Stimulated activated CD8-positive, alpha-beta memory T cell treated with anti-CD3 and anti-CD28 coated beads, Interleukin-2, amount 100 ng/mL, for 48 hours (primary cell): ENCODE measurements around the gene SPAG17.

Source experiments
- DNase-seq, 2 donors: peaks; one replicate each; pipeline ENCODE4 v3.0.0-alpha.2; 2020; ENCODE audit warnings: low read depth in 2 of 2

Gene SPAG17

DNA sequence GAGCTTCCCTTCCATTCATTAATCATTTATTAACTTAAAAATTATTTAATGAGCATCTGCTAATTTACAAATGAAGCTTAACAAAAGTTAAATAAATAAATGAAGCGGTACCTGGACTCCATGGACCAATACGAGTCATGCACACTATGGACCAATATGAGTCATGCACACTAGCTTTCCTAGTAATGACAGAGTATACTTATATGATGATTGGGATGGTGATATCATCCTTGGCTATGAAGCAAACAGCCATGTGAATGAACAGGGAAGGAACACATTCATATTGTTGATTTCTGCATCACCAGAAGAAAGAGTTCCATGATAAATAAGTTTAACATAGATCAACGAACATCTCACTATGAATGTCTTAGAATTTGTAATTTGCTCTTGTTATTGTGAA lies 109.9 kb downstream of the SPAG17 start:
- no peak for DNase-seq

GRCh38 chr1:118073648-118074435 lies 111.2 kb downstream of the SPAG17 start:
- DNase-seq = no peak

GRCh38 chr1:118049981-118050380 lies 135.0 kb downstream of the SPAG17 start:
- DNase-seq = no peak

DNA sequence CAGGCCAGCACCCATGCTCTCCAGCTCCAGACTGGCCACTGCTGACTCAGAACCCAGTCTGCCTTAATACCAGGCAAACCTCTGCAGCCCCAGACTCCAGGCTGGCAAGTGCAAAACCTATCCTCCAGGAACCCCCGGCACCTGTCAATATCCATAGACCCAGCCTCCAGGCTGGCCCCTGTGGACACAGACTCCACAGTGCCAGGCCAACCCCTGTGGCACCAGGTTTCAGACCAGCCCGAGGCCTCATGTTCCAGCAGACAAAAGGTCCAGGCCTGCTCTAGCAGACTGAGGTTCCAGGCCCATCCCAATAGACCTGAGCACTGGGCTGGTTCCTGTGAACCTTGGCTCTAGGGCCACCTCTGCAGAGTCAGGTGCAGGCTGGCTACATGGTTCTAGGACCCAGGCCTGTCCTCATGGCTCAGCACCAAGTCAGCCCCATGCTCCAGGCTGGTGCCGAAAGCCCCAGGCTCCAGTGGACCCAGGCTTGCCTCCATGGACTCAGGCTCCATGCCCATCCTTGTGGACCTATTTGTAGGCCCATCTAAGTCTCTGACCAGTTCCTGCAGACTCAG lies 137.3 kb downstream of the SPAG17 start:
- no peak for DNase-seq

DNA sequence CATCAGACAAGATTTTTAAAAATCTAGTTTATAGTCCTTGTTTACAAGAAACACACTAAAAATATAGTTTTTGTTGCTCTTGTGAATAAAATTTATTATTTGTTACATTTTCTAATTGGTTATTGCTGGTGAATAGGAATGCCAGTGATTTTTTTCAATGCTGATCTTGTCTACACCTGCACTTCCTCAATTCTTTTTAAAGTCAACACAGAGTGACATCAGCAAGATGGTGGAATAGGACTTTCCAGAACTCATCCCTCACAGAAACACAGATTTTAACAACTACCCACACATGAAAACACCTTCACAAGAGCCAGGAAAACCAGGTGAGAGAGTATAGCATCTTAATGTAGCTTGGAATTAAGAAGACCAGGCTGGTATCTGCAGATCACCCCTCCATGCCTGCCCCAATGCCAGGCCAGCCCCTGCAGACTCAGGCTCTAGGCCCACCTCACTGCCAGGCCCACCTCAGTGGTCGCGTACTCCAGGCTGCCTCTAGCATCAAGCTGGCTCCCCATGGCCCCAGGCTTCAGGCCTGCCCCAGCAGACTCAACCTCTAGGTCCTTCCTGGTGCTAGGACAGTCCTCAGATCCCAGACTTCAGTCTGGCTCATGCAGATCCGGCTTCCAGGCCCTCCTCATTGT lies 137.9 kb downstream of the SPAG17 start:
- DNase-seq = no peak

DNA sequence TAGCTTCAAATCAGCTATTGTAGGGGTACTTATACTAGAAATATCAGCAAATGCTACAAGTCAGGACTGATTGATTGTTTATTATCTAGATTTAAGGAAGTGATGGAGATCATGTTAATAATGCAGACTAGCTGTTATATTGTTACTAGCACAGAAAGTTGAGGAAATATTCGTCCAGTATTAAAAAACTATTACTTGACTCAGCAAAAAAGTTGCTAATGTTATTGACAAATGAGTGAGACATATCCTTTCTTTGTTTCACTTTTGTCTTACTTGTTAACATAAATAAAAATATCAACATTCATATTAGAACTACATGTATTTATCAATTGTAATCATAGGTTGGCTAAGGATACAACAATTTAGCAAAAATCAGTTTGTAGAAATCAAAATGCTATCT lies 141.4 kb downstream of the SPAG17 start:
- no peak for DNase-seq

DNA sequence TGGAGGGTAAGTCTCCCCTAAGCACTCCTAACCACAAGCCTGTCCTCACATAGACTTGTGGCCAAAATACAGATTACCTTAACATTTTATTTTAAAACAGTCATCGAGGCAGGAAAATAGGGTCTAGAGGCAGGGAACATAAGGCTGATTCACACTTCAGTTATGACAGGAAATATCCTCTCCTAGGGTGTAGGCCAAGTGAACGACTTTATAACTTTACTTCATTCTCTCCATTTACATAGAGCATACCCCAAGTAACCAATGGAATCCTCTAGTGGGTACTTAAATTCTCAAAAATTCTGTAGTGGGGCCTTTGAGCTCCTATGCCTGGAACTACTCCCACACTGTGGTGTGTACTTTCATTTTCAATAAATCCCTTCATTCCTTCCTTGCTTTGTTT lies 142.5 kb downstream of the SPAG17 start:
- no peak for DNase-seq

DNA sequence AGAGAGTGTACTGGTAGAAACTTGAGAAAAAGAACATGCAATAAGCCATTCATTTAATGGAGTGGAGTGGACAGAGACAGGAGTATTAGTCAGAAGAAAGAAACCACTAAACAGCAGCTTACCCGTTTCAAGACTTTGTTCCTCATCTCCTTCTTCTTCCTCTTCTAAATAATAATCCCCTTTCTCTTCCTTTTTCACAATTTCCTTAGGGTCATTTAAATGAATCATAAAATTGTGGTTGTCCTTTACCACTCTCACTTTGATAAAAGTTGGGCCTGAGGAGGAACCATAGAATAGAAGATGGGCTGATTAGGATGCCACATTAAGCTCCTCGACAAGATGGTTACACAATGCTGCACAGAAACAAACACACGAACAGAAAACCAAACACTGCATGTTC lies 145.9 kb downstream of the SPAG17 start:
- no peak for DNase-seq

DNA sequence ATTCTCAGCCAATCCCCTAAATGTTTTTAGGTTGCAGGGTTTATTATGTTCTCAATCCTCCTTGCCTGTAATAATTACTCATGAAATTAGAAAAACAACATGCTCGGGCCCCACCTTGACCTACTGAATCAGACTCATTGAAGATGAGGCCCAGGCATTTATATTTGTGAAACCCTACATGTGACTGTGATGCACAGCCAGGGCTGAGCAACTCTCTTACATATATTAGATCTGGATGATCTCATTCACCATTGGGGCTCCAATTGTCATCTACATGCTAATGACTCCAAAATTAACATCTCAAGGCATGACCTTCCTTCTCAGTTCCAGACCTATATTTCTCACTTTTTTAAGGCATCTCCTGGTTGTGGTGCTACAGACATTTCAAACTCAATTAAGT lies 152.1 kb downstream of the SPAG17 start:
- no peak for DNase-seq

DNA sequence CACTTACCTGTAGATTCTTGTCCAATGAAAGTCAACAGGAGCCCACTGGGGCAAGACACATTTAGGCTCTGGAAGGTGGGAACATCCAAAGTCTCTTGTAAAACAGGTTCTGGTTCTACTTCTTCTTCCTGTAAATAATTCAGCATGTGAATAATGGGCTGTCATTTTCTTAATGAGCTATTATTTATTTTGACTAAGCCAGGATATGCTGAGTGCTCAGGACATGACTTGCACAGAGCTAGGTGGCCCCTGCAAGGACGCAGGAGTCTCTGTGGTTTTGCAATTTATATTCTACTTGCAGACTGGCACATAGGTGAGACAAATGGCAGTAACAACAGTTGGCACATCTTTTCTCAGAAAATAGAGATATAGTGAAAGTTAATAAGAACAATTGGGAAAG lies 156.8 kb downstream of the SPAG17 start:
- DNase-seq = no peak

DNA sequence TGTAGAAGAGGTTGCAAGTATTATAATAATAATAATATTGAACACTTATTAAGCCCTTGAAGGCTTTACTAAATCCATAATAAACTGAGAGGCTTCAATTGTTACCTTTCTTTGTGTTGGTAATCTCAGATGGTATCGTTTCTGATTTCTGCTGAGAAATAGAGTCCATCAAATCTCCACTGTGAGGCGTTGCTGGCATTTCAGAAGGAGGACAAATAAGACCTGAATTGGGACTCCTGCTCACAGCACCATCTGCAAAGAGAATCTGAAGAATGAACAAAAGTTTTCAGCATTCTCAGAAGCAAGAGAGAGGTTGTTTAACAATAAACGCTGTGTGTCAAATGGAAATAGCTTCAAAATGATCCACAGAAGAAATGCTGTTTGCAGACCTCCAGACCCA lies 161.8 kb downstream of the SPAG17 start:
- DNase-seq = no peak

DNA sequence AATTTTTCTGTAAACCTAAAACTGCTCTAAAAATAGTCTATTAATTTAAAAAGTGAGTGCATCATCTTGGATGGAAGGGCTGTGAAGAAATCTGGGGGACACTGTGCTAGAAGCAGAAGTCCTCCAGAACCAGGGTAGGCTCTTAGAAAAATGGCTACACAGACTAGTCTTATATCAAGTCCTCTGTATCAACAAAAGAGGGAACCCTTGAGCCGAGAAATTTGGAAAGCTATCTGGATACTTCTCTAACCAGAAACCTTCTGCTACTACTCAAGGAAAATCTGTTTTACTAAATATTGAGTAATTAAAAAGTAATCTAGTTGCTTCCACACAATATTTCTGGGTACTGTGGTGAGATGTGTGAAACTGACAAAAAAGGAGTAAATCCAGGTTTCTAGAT lies 163.4 kb downstream of the SPAG17 start:
- DNase-seq = no peak

DNA sequence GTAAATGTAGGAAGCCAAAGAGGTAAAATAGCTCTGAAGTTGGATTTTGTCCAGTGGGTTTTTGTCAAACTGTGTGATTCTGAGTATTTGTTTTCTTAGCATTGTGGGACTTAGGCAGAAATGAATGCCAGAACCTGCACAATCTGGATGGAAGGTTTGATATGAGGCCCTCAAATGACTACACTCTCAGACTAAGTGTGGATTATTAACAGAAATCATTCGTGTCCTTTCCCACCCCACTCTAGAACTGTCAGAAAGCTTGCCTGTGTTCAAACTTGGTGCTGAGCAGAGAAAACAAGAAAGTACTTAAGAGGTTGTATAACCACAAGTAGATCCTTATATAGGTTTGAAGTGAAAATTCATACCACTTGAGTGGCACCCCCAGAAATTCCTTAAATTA lies 167.0 kb downstream of the SPAG17 start:
- no peak for DNase-seq

- no peak for DNase-seq
These were observed 171.1 kb downstream of the SPAG17 start for GRCh38 chr1:118013938-118014337.

DNA sequence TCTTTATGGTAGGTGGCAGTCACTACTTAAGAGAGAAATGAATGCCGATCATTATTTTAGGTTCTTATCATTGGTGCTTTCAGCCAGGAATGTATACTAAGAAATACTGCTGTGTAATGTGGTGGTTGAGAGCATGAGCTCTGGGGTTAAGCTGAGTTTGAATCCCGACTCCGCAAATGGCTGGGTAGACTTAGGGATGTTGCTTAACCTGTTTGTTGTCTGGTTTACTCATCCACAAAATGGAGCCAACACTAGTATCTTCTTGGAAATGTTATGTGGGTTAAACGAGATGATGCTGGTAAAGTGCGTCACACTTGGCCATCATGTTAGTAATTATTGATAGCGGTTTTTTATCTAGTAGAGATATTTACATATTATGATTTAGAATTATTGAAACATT lies 171.7 kb downstream of the SPAG17 start:
- DNase-seq = no peak

GRCh38 chr1:118012515-118013124 lies 172.4 kb downstream of the SPAG17 start:
- DNase-seq = no peak

GRCh38 chr1:118008011-118008410 lies 177.0 kb downstream of the SPAG17 start:
- no peak for DNase-seq

GRCh38 chr1:118007391-118007790 lies 177.6 kb downstream of the SPAG17 start:
- no peak for DNase-seq

GRCh38 chr1:118004312-118004711 lies 180.7 kb downstream of the SPAG17 start:
- no peak for DNase-seq

DNA sequence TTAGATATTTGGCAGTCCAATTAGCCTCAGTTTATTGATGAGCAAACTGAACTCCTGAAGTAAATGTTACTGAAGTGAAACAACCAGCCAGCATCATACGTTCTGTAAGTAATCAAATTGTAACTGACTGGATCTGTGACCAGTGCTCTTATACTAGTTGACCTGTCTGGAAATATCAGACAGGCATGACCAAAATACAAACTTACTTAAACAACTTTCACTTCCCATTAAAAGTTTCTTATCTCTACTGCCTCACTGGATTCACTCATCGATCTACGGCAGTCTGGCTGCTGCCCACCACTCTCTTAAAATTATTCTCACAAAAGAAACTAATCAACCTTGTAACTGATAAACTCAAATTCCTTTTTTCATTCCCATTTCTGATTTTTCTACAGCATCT lies 199.1 kb downstream of the SPAG17 start:
- no peak for DNase-seq

DNA sequence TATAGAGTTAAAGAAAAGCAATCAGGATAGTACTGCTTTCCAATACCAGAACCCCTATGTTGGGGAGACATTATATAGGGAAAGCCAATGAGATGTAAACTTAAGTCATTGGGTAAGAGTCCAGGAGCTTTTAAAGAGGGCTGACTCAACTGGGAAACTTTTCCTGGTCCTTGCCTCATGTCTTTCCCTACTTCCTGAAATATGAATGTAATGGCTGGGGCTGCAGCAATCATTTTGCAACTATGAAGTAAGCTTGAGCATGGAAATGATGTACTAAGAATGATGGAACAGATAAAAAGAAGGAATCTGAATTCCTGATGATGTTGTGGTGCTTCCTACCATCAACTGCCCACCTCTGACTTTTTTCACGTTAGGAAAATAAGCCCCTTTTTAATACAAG lies 199.8 kb downstream of the SPAG17 start:
- no peak for DNase-seq

DNA sequence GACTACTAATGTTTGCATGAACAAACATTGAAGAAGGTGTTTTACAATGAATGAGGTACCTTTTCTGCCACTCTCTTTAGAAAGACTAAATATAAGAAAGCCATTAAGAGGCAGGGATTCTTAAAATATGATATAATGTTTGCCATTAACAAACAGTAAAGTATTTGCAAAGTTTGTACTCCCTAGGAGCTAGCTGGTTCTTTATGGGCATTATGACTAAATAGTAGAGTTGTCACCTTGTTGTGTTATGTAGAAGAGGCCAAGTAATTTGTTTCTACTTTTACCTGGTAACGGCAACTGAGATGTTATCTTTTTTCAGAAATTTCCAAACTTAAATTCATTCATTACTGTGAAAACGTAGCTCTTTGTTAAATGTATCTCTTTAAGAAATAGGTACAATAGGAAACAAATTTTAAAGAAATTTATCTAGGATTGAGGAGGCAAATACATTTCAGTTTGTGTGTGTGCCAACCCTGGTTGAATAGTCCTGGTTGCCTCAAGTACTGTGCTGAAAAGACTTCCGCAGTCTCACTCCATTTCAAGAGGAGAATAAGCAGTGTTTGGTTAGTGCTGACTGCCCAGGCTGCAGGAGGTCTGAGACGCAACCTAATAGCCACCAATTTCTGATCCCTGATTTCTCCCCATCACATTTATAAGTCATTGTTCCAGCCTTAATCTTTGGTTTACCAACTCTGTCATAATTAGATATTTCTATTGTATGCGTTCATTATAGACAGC lies 203.4 kb downstream of the SPAG17 start:
- DNase-seq = no peak
